H9 (cell line): Measurements from ENCODE around the gene PREX1. TPM values are rescaled to one million over a fixed set of nuclear protein-coding genes. Genes with fewer than 3 reads are reported as not detected.

Source experiments
- DNase-seq: peaks from one replicate; pipeline ENCODE4 v3.0.0-alpha.2; 2017
- H2AFZ ChIP-seq: one replicate; pipeline ENCODE4 v1.6.1; 2013; ENCODE audit warnings: mild to moderate bottlenecking, low read length, control low read depth, moderate library complexity
- H2AK5ac ChIP-seq: 2 replicates; pipeline ENCODE4 v1.6.1; 2013; ENCODE audit warnings: low read length, control low read depth, mixed read lengths; ENCODE audit not compliant: insufficient read length
- H2BK120ac ChIP-seq: one replicate; pipeline ENCODE4 v1.6.1; 2013; ENCODE audit warnings: low read depth, mild to moderate bottlenecking, low read length, control low read depth, inconsistent platforms; ENCODE audit not compliant: poor library complexity, severe bottlenecking
- H2BK12ac ChIP-seq: 2 replicates; pipeline ENCODE4 v1.6.1; 2013; ENCODE audit warnings: low read length, control low read depth, mixed read lengths, low read depth; ENCODE audit not compliant: insufficient read length
- H2BK15ac ChIP-seq: 2 replicates; pipeline ENCODE4 v1.6.1; 2013; ENCODE audit warnings: low read depth, low read length, control low read depth
- H2BK20ac ChIP-seq: one replicate; pipeline ENCODE4 v1.6.1; 2013; ENCODE audit warnings: low read depth, mild to moderate bottlenecking, low read length, control low read depth, inconsistent platforms; ENCODE audit not compliant: poor library complexity, severe bottlenecking
- H2BK5ac ChIP-seq: 2 replicates; pipeline ENCODE4 v1.6.1; 2013; ENCODE audit warnings: low read length, control low read depth, mixed read lengths; ENCODE audit not compliant: insufficient read length
- H3K14ac ChIP-seq: 2 replicates; pipeline ENCODE4 v1.6.1; 2013; ENCODE audit warnings: low read length, control low read depth; ENCODE audit not compliant: insufficient read depth
- H3K18ac ChIP-seq: 2 replicates; pipeline ENCODE4 v1.6.1; 2013; ENCODE audit warnings: low read depth, mild to moderate bottlenecking, mixed read lengths, low read length, control low read depth; ENCODE audit not compliant: insufficient read length
- H3K23ac ChIP-seq: 2 replicates; pipeline ENCODE4 v1.6.1; 2013; ENCODE audit warnings: low read length, control low read depth, mixed read lengths, low read depth; ENCODE audit not compliant: insufficient read length
- H3K23me2 ChIP-seq: 2 replicates; pipeline ENCODE4 v1.6.1; 2013; ENCODE audit warnings: low read depth, mild to moderate bottlenecking, mixed read lengths, low read length, control low read depth; ENCODE audit not compliant: insufficient read length, poor library complexity, severe bottlenecking
- H3K27ac ChIP-seq: 2 replicates; pipeline ENCODE4 v1.5.1; 2013; ENCODE audit warnings: low read length, control low read depth, mixed read lengths, low read depth; ENCODE audit not compliant: insufficient read length
- H3K27me3 ChIP-seq: 2 replicates; pipeline ENCODE4 v1.6.1; 2013; ENCODE audit warnings: low read length, control low read depth, inconsistent platforms; ENCODE audit not compliant: insufficient read depth
- H3K4ac ChIP-seq: 2 replicates; pipeline ENCODE4 v1.6.1; 2013; ENCODE audit warnings: low read depth, mild to moderate bottlenecking, control low read depth, inconsistent platforms, low read length, moderate library complexity
- H3K4me1 ChIP-seq: 2 replicates; pipeline ENCODE4 v1.6.1; 2013; ENCODE audit warnings: low read length, control low read depth, inconsistent platforms; ENCODE audit not compliant: insufficient read depth
- H3K4me2 ChIP-seq: 2 replicates; pipeline ENCODE4 v1.6.1; 2013; ENCODE audit warnings: low read length, control low read depth, mixed read lengths; ENCODE audit not compliant: insufficient read length, insufficient read depth
- H3K56ac ChIP-seq: 2 replicates; pipeline ENCODE4 v1.6.1; 2013; ENCODE audit warnings: low read depth, mild to moderate bottlenecking, mixed read lengths, low read length, control low read depth; ENCODE audit not compliant: insufficient read length
- H3K79me1 ChIP-seq: 2 replicates; pipeline ENCODE4 v1.6.1; 2013; ENCODE audit warnings: low read depth, mild to moderate bottlenecking, moderate library complexity, low read length, control low read depth, inconsistent platforms; ENCODE audit not compliant: insufficient read depth, poor library complexity, severe bottlenecking
- H3K79me2 ChIP-seq: 2 replicates; pipeline ENCODE4 v1.6.1; 2013; ENCODE audit warnings: low read length, control low read depth, inconsistent platforms; ENCODE audit not compliant: insufficient read depth
- H3K9ac ChIP-seq: 2 replicates; pipeline ENCODE4 v1.6.1; 2013; ENCODE audit warnings: low read length, control low read depth, mixed read lengths; ENCODE audit not compliant: insufficient read length; ENCODE audit errors: extremely low read depth
- H3K9me3 ChIP-seq: one replicate; pipeline ENCODE4 v1.6.1; 2013; ENCODE audit warnings: low read depth, low read length, inconsistent platforms; ENCODE audit not compliant: control insufficient read depth
- H3T11ph ChIP-seq: one replicate; pipeline ENCODE4 v1.6.1; 2013; ENCODE audit warnings: mild to moderate bottlenecking, low read length, control low read depth, inconsistent platforms
- H4K20me1 ChIP-seq: one replicate; pipeline ENCODE4 v1.6.1; 2013; ENCODE audit not compliant: control insufficient read depth, insufficient read length, insufficient read depth
- H4K5ac ChIP-seq: 2 replicates; pipeline ENCODE4 v1.6.1; 2013; ENCODE audit warnings: low read depth, mild to moderate bottlenecking, mixed read lengths, low read length, control low read depth; ENCODE audit not compliant: insufficient read length
- H4K8ac ChIP-seq: replicated peaks from 2 replicates; pipeline ENCODE4 v1.6.1; 2013; ENCODE audit warnings: low read length, control low read depth, mixed read lengths, low read depth; ENCODE audit not compliant: insufficient read length
- H4K91ac ChIP-seq: 2 replicates; pipeline ENCODE4 v1.6.1; 2013; ENCODE audit warnings: low read depth, mild to moderate bottlenecking, moderate library complexity, mixed read lengths, low read length, control low read depth; ENCODE audit not compliant: insufficient read length
- H3K27ac Mint-ChIP-seq, 3 experiments: 2 replicates in 2 of 3; 3 replicates in 1 of 3; pipeline ENCODE4 v1.8.0; 2020 to 2021; ENCODE audit warnings: mixed read lengths in 3 of 3, mild to moderate bottlenecking in 1 of 3, moderate library complexity in 1 of 3
- H3K27me3 Mint-ChIP-seq: 2 replicates; pipeline ENCODE4 v1.8.0; 2021; ENCODE audit warnings: low read depth, mild to moderate bottlenecking, moderate library complexity, mixed read lengths
- H3K36me3 Mint-ChIP-seq, 3 experiments: 2 replicates in 2 of 3; 3 replicates in 1 of 3; pipeline ENCODE4 v1.8.0; 2020 to 2021; ENCODE audit warnings: low read depth in 3 of 3, mixed read lengths in 3 of 3; ENCODE audit not compliant: insufficient read depth in 1 of 3
- H3K4me1 Mint-ChIP-seq, 2 experiments: 2 replicates each; pipeline ENCODE4 v1.8.0; 2020; ENCODE audit warnings: mixed read lengths in 2 of 2
- H3K4me3 Mint-ChIP-seq, 2 experiments: 2 replicates in 1 of 2; 3 replicates in 1 of 2; pipeline ENCODE4 v1.8.0; 2020 to 2021; ENCODE audit warnings: mild to moderate bottlenecking in 2 of 2, mixed read lengths in 2 of 2, moderate library complexity in 1 of 2
- H3K9me3 Mint-ChIP-seq, 2 experiments: 2 replicates in 1 of 2; 3 replicates in 1 of 2; pipeline ENCODE4 v1.8.0; 2020; ENCODE audit warnings: mild to moderate bottlenecking in 2 of 2, mixed read lengths in 2 of 2, moderate library complexity in 1 of 2
- CTCF ChIP-seq: fragments of 200-600 bp; sonication (generic); conservative IDR thresholded peaks from 3 replicates; pipeline ENCODE4 v1.8.0; 2021; ENCODE audit warnings: antibody characterized with exemption, mild to moderate bottlenecking
- WGBS: extraction: QIAGEN DNeasy Blood & Tissue Kit; methylation state at CpG from one replicate; pipeline ENCODE4 v1.1.7; 2013; ENCODE audit warnings: missing lambda C conversion rate, low lambda C conversion rate, mixed read lengths; ENCODE audit not compliant: insufficient read length; ENCODE audit errors: extremely low coverage; 5-methylcytosine and 5-hydroxymethylcytosine counted together
- total RNA-seq: library from RNA; stranded (reverse); gene quantifications from 2 replicates; pipeline ENCODE4 v1.2.1, GENCODE V29; 2021

The PREX1 gene
- total RNA-seq, 1 experiment from 2014 or later, result 6.6 TPM

DNA sequence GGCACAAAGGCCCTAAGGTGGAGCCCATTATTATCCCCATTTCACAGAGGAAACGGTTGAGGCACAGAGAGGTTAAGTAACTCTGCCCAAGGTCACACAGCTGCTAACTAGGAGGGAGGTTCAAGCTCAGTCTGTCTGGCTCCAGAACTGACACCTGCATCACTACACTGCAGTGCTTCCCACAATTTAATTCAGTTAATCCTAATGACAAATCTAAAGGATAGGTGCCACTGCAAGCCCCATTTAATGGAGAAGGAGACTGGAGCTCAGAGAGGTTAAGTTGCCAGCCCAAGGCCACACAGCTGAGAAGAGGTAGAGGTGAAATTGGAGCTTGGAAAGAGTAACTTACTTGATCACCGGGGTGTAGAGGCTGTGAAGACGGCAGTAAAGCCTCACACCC, 148.8 kb downstream of the PREX1 start:
- Histone ChIP-seq H4K8ac (no peak overlapping the region), H3K4ac (no peak overlapping the region), H3K79me1 (no peaks in the 10 kb centered on the region), H2BK12ac (no peak overlapping the region), H4K91ac (no peak overlapping the region), H3T11ph (no peak overlapping the region), H4K5ac (no peak overlapping the region), H3K79me2 (no peaks in the 10 kb centered on the region), H3K9ac (no peak overlapping the region), H2BK120ac (no peak overlapping the region), H2BK5ac (no peak overlapping the region), H3K4me2 (no peak overlapping the region), H3K23ac (no peak overlapping the region), H3K4me1 (peaks cover 6% of the 10 kb centered on the region; the same call in 1 of the 2 replicates), H2AFZ (no peak overlapping the region), H2BK15ac (no peak overlapping the region), H3K23me2 (no peaks in the 10 kb centered on the region), H4K20me1 (no peaks in the 10 kb centered on the region), H3K56ac (no peak overlapping the region), H3K27me3 (no peaks in the 10 kb centered on the region), H2BK20ac (no peak overlapping the region), H2AK5ac (no peak overlapping the region), H3K18ac (no peak overlapping the region), H3K9me3 (no peaks in the 10 kb centered on the region), H3K14ac (no peak overlapping the region), H3K27ac (no peak overlapping the region)
- DNase-seq, result no peak
- peaks cover 0 to 5% (median 3%) of the 10 kb centered on the region in 3 experiments; a peak in 3 of 7 replicates for H3K36me3 Mint-ChIP-seq
- H3K4me3 Mint-ChIP-seq, result no peak overlapping the region; a peak in 2 of 5 replicates
- TF ChIP-seq CTCF, result no peak
- H3K9me3 Mint-ChIP-seq, result no peaks in the 10 kb centered on the region
- no peaks in the 10 kb centered on the region for H3K27me3 Mint-ChIP-seq
- peaks cover 3 to 4% of the 10 kb centered on the region in 2 experiments; a peak in 3 of 4 replicates for H3K4me1 Mint-ChIP-seq
- no peak overlapping the region for H3K27ac Mint-ChIP-seq
- no CpG with 5 or more reads among the region's 3 CpGs for WGBS
